H1 (cell line): Measurements from ENCODE around the gene HECTD4. TPM values are rescaled to one million over a fixed set of nuclear protein-coding genes. Genes with fewer than 3 reads are reported as not detected.

Source experiments
- CTCF ChIA-PET: fragments of 300-600 bp; sonication (Branson Sonifier 250); formaldehyde crosslinking; loops from one replicate; lab custom pipeline; 2021; ENCODE audit not compliant: partially characterized antibody; lab: Charles Lee
- POLR2A ChIA-PET: fragments of 300-600 bp; sonication (Branson Sonifier 250); formaldehyde crosslinking; loops from one replicate; lab custom pipeline; 2021; ENCODE audit warnings: inconsistent platforms; ENCODE audit not compliant: partially characterized antibody; lab: Charles Lee
- DNase-seq, 2 experiments: peaks; one replicate each; pipeline versions ENCODE4 v3.0.0 to v3.0.0-alpha.2; 2010 to 2022; ENCODE audit warnings: low spot score in 2 of 2, low read depth in 1 of 2, mixed read lengths in 1 of 2
- FAIRE-seq: peaks from 2 replicates; lab custom pipeline; 2011; peaks lifted over from hg19 to GRCh38; lab: Jason Lieb, UNC
- H2AFZ ChIP-seq: 2 replicates; pipeline ENCODE4 v1.8.1; 2012; ENCODE audit warnings: low read length, inconsistent platforms
- H2AK5ac ChIP-seq: 2 replicates; pipeline ENCODE4 v1.6.1; 2013; ENCODE audit warnings: low read depth, low read length
- H2BK120ac ChIP-seq: replicated peaks from 2 replicates; pipeline ENCODE3; 2013; ENCODE audit warnings: low read depth, low read length, inconsistent platforms
- H2BK12ac ChIP-seq: 2 replicates; pipeline ENCODE4 v1.6.1; 2013; ENCODE audit warnings: low read depth, low read length
- H2BK15ac ChIP-seq: 2 replicates; pipeline ENCODE4 v1.6.1; 2013; ENCODE audit warnings: low read length
- H2BK20ac ChIP-seq: 2 replicates; pipeline ENCODE4 v1.6.1; 2013; ENCODE audit warnings: low read length
- H2BK5ac ChIP-seq: 2 replicates; pipeline ENCODE4 v1.6.1; 2013; ENCODE audit warnings: low read depth, low read length
- H3K14ac ChIP-seq: 2 replicates; pipeline ENCODE4 v1.6.1; 2013; ENCODE audit warnings: inconsistent platforms; ENCODE audit not compliant: insufficient read length
- H3K18ac ChIP-seq: 2 replicates; pipeline ENCODE4 v1.6.1; 2013; ENCODE audit warnings: low read length; ENCODE audit errors: extremely low read depth
- H3K23ac ChIP-seq: 2 replicates; pipeline ENCODE4 v1.6.1; 2013; ENCODE audit warnings: inconsistent platforms; ENCODE audit not compliant: insufficient read length
- H3K23me2 ChIP-seq: 2 replicates; pipeline ENCODE4 v1.6.1; 2013; ENCODE audit warnings: low read depth, low read length
- H3K27ac ChIP-seq: 2 replicates; pipeline ENCODE4 v1.6.1; 2011; ENCODE audit warnings: low read depth, low read length, inconsistent platforms
- H3K27me3 ChIP-seq, 4 experiments: replicated peaks in 1 of 4; 1 replicate in 1 of 4; 2 replicates in 3 of 4; pipeline versions ENCODE4 v1.6.1 to v1.8.1; 2011 to 2013; ENCODE audit warnings: low read length in 3 of 4, mild to moderate bottlenecking in 3 of 4, inconsistent platforms in 2 of 4, mixed read lengths in 2 of 4, moderate library complexity in 1 of 4; ENCODE audit not compliant: control insufficient read depth in 3 of 4, insufficient read depth in 3 of 4; ENCODE audit errors: extremely low read depth in 1 of 4
- H3K36me3 ChIP-seq, 4 experiments: 2 replicates each; pipeline versions ENCODE4 v1.6.1 to v1.8.1; 2011 to 2013; ENCODE audit warnings: mild to moderate bottlenecking in 4 of 4, low read length in 3 of 4, moderate library complexity in 2 of 4, control low read depth in 1 of 4, inconsistent platforms in 1 of 4; ENCODE audit not compliant: insufficient read depth in 4 of 4, control insufficient read depth in 2 of 4
- H3K4ac ChIP-seq: replicated peaks from 2 replicates; pipeline ENCODE3; 2013; ENCODE audit warnings: low read length, low read depth, mixed read lengths, inconsistent platforms; ENCODE audit not compliant: insufficient read length
- H3K4me1 ChIP-seq, 4 experiments: replicated peaks in 1 of 4; 1 replicate in 1 of 4; 2 replicates in 3 of 4; pipeline versions ENCODE4 v1.6.1 to v1.8.1; 2011 to 2013; ENCODE audit warnings: low read length in 3 of 4, inconsistent platforms in 2 of 4, mixed read lengths in 1 of 4; ENCODE audit not compliant: insufficient read depth in 4 of 4, control insufficient read depth in 3 of 4
- H3K4me2 ChIP-seq, 2 experiments: 2 replicates each; pipeline versions ENCODE4 v1.6.1 to v1.8.1; 2011 to 2013; ENCODE audit warnings: low read depth in 2 of 2, low read length in 2 of 2, control low read depth in 1 of 2, inconsistent platforms in 1 of 2, mild to moderate bottlenecking in 1 of 2; ENCODE audit not compliant: insufficient read depth in 1 of 2
- H3K4me3 ChIP-seq, 4 experiments: fragments of 200-600, 300-600 bp in 1 of 4; sonication (generic), shearing (Covaris generic), sonication (Bioruptor Twin) in 1 of 4; 2 replicates each; pipeline versions ENCODE4 v1.5.1 to v1.8.1; 2011 to 2016; ENCODE audit warnings: low read length in 4 of 4, low read depth in 3 of 4, control low read depth in 2 of 4, inconsistent platforms in 2 of 4, mild to moderate bottlenecking in 2 of 4, mixed read lengths in 1 of 4, moderate library complexity in 1 of 4; ENCODE audit not compliant: insufficient read depth in 2 of 4; ENCODE audit errors: extremely low read depth in 1 of 4
- H3K56ac ChIP-seq: replicated peaks from 2 replicates; pipeline ENCODE3; 2013; ENCODE audit warnings: low read depth, mild to moderate bottlenecking, mixed read lengths, low read length, inconsistent platforms; ENCODE audit not compliant: insufficient read length
- H3K79me1 ChIP-seq: 2 replicates; pipeline ENCODE4 v1.6.1; 2013; ENCODE audit warnings: low read depth, low read length, control low read depth
- H3K79me2 ChIP-seq, 2 experiments: 2 replicates each; pipeline versions ENCODE4 v1.6.1 to v1.8.1; 2012 to 2013; ENCODE audit warnings: low read length in 2 of 2, mild to moderate bottlenecking in 2 of 2, inconsistent platforms in 1 of 2; ENCODE audit not compliant: insufficient read depth in 2 of 2, control insufficient read depth in 1 of 2
- H3K9ac ChIP-seq, 4 experiments: replicated peaks in 1 of 4; 1 replicate in 1 of 4; 2 replicates in 3 of 4; pipeline versions ENCODE4 v1.6.1 to v1.8.1; 2011 to 2013; ENCODE audit warnings: low read depth in 3 of 4, low read length in 3 of 4, control low read depth in 2 of 4, mild to moderate bottlenecking in 2 of 4, moderate library complexity in 2 of 4, inconsistent platforms in 1 of 4; ENCODE audit errors: extremely low read depth in 1 of 4
- H3K9me3 ChIP-seq, 2 experiments: 2 replicates each; pipeline versions ENCODE4 v1.6.1 to v1.8.1; 2012 to 2013; ENCODE audit warnings: mild to moderate bottlenecking in 2 of 2, moderate library complexity in 2 of 2, control low read depth in 1 of 2, inconsistent platforms in 1 of 2, low read depth in 1 of 2, low read length in 1 of 2, mixed read lengths in 1 of 2; ENCODE audit not compliant: insufficient read depth in 2 of 2
- H4K20me1 ChIP-seq, 2 experiments: replicated peaks in 1 of 2; 2 replicates each; pipeline versions ENCODE3 to v1.8.1; 2011 to 2013; ENCODE audit warnings: inconsistent platforms in 2 of 2, low read length in 2 of 2, mild to moderate bottlenecking in 1 of 2; ENCODE audit not compliant: insufficient read depth in 2 of 2, control insufficient read depth in 1 of 2
- H4K5ac ChIP-seq: 2 replicates; pipeline ENCODE4 v1.6.1; 2013; ENCODE audit warnings: low read length, low read depth, mixed read lengths, inconsistent platforms; ENCODE audit not compliant: insufficient read length
- H4K8ac ChIP-seq: 2 replicates; pipeline ENCODE4 v1.8.0; 2013; ENCODE audit warnings: mild to moderate bottlenecking, moderate library complexity, low read length, inconsistent platforms; ENCODE audit not compliant: insufficient read depth; ENCODE audit errors: extremely low read depth
- H4K91ac ChIP-seq: replicated peaks from 2 replicates; pipeline ENCODE3; 2013; ENCODE audit warnings: low read length, mixed read lengths, inconsistent platforms; ENCODE audit not compliant: insufficient read length
- E2F6 ChIP-seq: IDR thresholded peaks from 2 replicates; pipeline ENCODE4 v1.6.1; 2012; ENCODE audit warnings: inconsistent platforms
- EZH2 ChIP-seq: fragments of 200-600 bp; sonication (generic); IDR thresholded peaks from 2 replicates; pipeline ENCODE4 v1.7.1; 2012; ENCODE audit warnings: low read depth, mild to moderate bottlenecking, moderate library complexity, low read length, inconsistent platforms; ENCODE audit not compliant: severe bottlenecking
- KDM5A ChIP-seq: fragments of 200-600 bp; IDR thresholded peaks from 2 replicates; pipeline ENCODE4 v1.7.1; 2012; ENCODE audit warnings: mild to moderate bottlenecking, low read length, inconsistent platforms, mixed read lengths
- POLR2A ChIP-seq, 2 experiments: IDR thresholded peaks; 1 replicate in 1 of 2; 2 replicates in 1 of 2; pipeline ENCODE4 v1.6.1; 2011; ENCODE audit warnings: low read depth in 2 of 2, low read length in 2 of 2, mild to moderate bottlenecking in 2 of 2; ENCODE audit errors: control extremely low read depth in 1 of 2
- SRF ChIP-seq: IDR thresholded peaks from 2 replicates; pipeline ENCODE4 v1.6.1; 2011; ENCODE audit warnings: mild to moderate bottlenecking, low read depth, low read length, moderate library complexity
- WGBS, 2 experiments: shearing (Covaris generic) in 1 of 2; methylation state at CpG; one replicate each; pipeline versions ENCODE4 v1.1.6 to v1.1.7; 2013 to 2015; ENCODE audit warnings: low lambda C conversion rate in 2 of 2, mixed read lengths in 2 of 2, inconsistent platforms in 1 of 2, low coverage in 1 of 2, missing lambda C conversion rate in 1 of 2; ENCODE audit not compliant: insufficient replicate concordance in 2 of 2, insufficient coverage in 1 of 2, insufficient read length in 1 of 2; ENCODE audit errors: extremely low coverage in 1 of 2, missing lambda C conversion rate in 1 of 2; 5-methylcytosine and 5-hydroxymethylcytosine counted together
- polyA plus RNA-seq, 7 experiments: library from polyadenylated mRNA; depleted of rRNA in 3 of 7; stranded (reverse) in 5 of 7; unstranded in 2 of 7; fragments of >200 nt in 5 of 7; fragments of 200-250 nt in 2 of 7; gene quantifications; 1 replicate in 5 of 7; 2 replicates in 1 of 7; 4 replicates in 1 of 7; pipeline versions ENCODE4 v1.2.1 to v1.2.3, GENCODE V29; 2011 to 2013; ENCODE audit warnings: missing spikeins in 2 of 7, mixed read lengths in 2 of 7
- total RNA-seq: library from RNA; stranded (reverse); fragmentation: NEBNext Ultra II Directional; extraction: Animal tissue kit (Norgen Biotek cat#: 25700); gene quantifications from 2 replicates; pipeline ENCODE4 v1.2.1, GENCODE V29; 2021

Gene HECTD4
- total and polyA plus RNA-seq, 2 of the 8 experiments (the other 6 are each of a cell fraction or from before 2014, with no cell fraction given), result 6.5 to 33.7 TPM

DNA sequence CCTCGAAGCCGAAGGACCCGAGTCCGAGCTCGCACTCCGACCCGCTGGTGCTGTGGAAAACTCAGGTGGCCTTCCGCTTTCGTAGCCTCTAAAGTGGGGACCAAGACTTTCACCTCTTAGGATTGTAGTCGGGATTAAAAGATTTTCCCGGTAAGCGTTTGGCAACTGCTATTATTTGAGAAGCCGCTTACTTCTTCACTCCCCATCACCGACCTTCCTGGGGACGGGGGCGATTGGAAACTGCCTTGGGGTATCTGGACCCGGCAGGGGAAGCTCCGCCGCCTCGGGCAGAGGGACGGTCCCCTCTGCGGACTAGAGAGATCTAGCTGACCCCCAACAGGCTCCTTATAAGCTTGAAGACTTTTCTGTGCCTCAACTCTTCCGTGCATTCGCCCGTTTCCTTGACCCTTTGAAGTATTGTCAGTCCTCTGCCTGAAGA lies 256.2 kb downstream of the HECTD4 start:
- Histone ChIP-seq H3K27ac (no peak overlapping the region), H2BK120ac (no peak overlapping the region), H3K79me2 (peaks cover 2 to 5% of the 10 kb centered on the region in 2 experiments; a peak in 1 of 4 replicates), H3K4me2 (peak overlapping the region; percentile 77 to 91), H3K14ac (no peak overlapping the region), H3K79me1 (no peaks in the 10 kb centered on the region), H3K4me1 (peaks cover 0 to 4% (median 1%) of the 10 kb centered on the region in 4 experiments; a peak in 4 of 7 replicates), H4K20me1 (peaks cover 2% of the 10 kb centered on the region in 2 experiments), H2BK5ac (no peak overlapping the region), H3K56ac (no peak overlapping the region), H3K4ac (no peak overlapping the region), H3K27me3 (no peaks in the 10 kb centered on the region), H4K91ac (no peak overlapping the region), H3K18ac (no peak overlapping the region), H2AFZ (no peak overlapping the region), H3K9ac (peak overlapping the region; percentile 51 to 81 (median 54); a peak in 6 of 7 replicates), H3K9me3 (no peaks in the 10 kb centered on the region), H2BK15ac (no peak overlapping the region), H4K5ac (no peak overlapping the region), H3K4me3 (peak overlapping the region; percentile 51 to 87 (median 82)), H2AK5ac (no peak overlapping the region), H3K23ac (no peak overlapping the region), H2BK20ac (no peak overlapping the region), H3K23me2 (peaks cover 4% of the 10 kb centered on the region; the same call in 1 of the 2 replicates), H3K36me3 (no peaks in the 10 kb centered on the region; a peak in 1 of 8 replicates), H2BK12ac (no peak overlapping the region), H4K8ac (peak overlapping the region; percentile 42; the same call in 1 of the 2 replicates)
- ChIA-PET POLR2A (interaction anchor here (0.6 to 8.1 kb wide), 9 partner anchors 9 to 366 kb away, joined by 3 to 90 read pairs (median 5); partner anchors contain the start of genes ERP29, NAA25 and TMEM116), CTCF (interaction anchor here (1.1 to 2.2 kb wide), 3 partner anchors 13 to 39 kb away, joined by 3 to 7 read pairs (median 4); no protein-coding TSS in a partner anchor)
- no peak for DNase-seq
- FAIRE-seq, result no peak
- 10% methylated on average over 25 of the region's 25 CpGs; no CpG with 5 or more reads in 1 of the 2 experiments for WGBS, 2 experiments
- no peak for TF ChIP-seq KDM5A
- no peak for TF ChIP-seq E2F6
- no peak for TF ChIP-seq EZH2
- no peak for TF ChIP-seq POLR2A (IDR thresholded peaks at IDR 0.05; ENCODE audit: control extremely low read depth in 1 of 2, low read depth in 2 of 2, low read length in 2 of 2)
- no peak for TF ChIP-seq SRF
